HEK293T (cell line): ENCODE results near the gene BRICD5.

ENCODE experiments used
- CTCF ChIA-PET: fragments of 350-600 bp; formaldehyde crosslinking; extraction: SDS; loops from one replicate; lab custom pipeline; 2021; ENCODE audit warnings: antibody characterized with exemption, inconsistent platforms; lab: Yijun Ruan, JAX
- POLR2A ChIA-PET: fragments of 350-600 bp; formaldehyde crosslinking; extraction: SDS; loops from one replicate; lab custom pipeline; 2020; ENCODE audit warnings: antibody characterized with exemption, inconsistent platforms; lab: Yijun Ruan, JAX
- DNase-seq: peaks from one replicate; pipeline ENCODE4 v3.0.0; 2012; ENCODE audit warnings: mixed read lengths; ENCODE audit errors: extremely low spot score
- ARNT ChIP-seq: fragments of 450-650 bp; IDR thresholded peaks from 2 replicates; pipeline ENCODE4 v1.6.1; 2017; ENCODE audit warnings: mild to moderate bottlenecking
- BHLHE40 ChIP-seq: fragments of 450-650 bp; IDR thresholded peaks from 2 replicates; pipeline ENCODE4 v1.6.1; 2016; ENCODE audit warnings: mild to moderate bottlenecking, moderate library complexity, borderline replicate concordance
- CTBP1 ChIP-seq: fragments of 450-650 bp; IDR thresholded peaks from 2 replicates; pipeline ENCODE4 v1.6.1; 2016; ENCODE audit warnings: borderline replicate concordance
- ELF4 ChIP-seq: fragments of 450-650 bp; IDR thresholded peaks from 2 replicates; pipeline ENCODE4 v1.6.1; 2017; ENCODE audit warnings: antibody characterized with exemption
- FOXA1 ChIP-seq: fragments of 450-650 bp; IDR thresholded peaks from 2 replicates; pipeline ENCODE4 v1.6.1; 2016; ENCODE audit warnings: mild to moderate bottlenecking
- FOXK2 ChIP-seq: fragments of 450-650 bp; IDR thresholded peaks from 2 replicates; pipeline ENCODE4 v1.6.1; 2016; ENCODE audit warnings: mild to moderate bottlenecking
- FOXM1 ChIP-seq: fragments of 450-650 bp; IDR thresholded peaks from 2 replicates; pipeline ENCODE4 v1.6.1; 2017; ENCODE audit warnings: mild to moderate bottlenecking, borderline replicate concordance
- HDGF ChIP-seq: fragments of 450-650 bp; IDR thresholded peaks from 2 replicates; pipeline ENCODE4 v1.6.1; 2017; ENCODE audit warnings: antibody characterized with exemption, borderline replicate concordance
- L3MBTL2 ChIP-seq: fragments of 450-650 bp; conservative IDR thresholded peaks from 2 replicates; pipeline ENCODE4 v1.6.1; 2016; ENCODE audit warnings: mild to moderate bottlenecking
- LEF1 ChIP-seq: fragments of 450-650 bp; IDR thresholded peaks from 2 replicates; pipeline ENCODE4 v1.6.1; 2017; ENCODE audit warnings: mild to moderate bottlenecking, borderline replicate concordance
- NFRKB ChIP-seq: fragments of 450-650 bp; IDR thresholded peaks from 2 replicates; pipeline ENCODE4 v1.6.1; 2016; ENCODE audit warnings: mild to moderate bottlenecking, moderate library complexity
- SP1 ChIP-seq: fragments of 450-650 bp; IDR thresholded peaks from 2 replicates; pipeline ENCODE4 v1.6.1; 2017
- SUZ12 ChIP-seq: fragments of 450-650 bp; IDR thresholded peaks from 2 replicates; pipeline ENCODE4 v1.6.1; 2016; ENCODE audit warnings: mild to moderate bottlenecking
- TARDBP ChIP-seq: fragments of 450-650 bp; IDR thresholded peaks from 2 replicates; pipeline ENCODE4 v1.6.1; 2016
- ZNF384 ChIP-seq: fragments of 450-650 bp; IDR thresholded peaks from 2 replicates; pipeline ENCODE4 v1.6.1; 2016
- TF ChIP-seq, protein P1 (sequence below): fragments of 450-650 bp; IDR thresholded peaks from 2 replicates; pipeline ENCODE4 v1.6.1; 2016

BRICD5 gene

DNA sequence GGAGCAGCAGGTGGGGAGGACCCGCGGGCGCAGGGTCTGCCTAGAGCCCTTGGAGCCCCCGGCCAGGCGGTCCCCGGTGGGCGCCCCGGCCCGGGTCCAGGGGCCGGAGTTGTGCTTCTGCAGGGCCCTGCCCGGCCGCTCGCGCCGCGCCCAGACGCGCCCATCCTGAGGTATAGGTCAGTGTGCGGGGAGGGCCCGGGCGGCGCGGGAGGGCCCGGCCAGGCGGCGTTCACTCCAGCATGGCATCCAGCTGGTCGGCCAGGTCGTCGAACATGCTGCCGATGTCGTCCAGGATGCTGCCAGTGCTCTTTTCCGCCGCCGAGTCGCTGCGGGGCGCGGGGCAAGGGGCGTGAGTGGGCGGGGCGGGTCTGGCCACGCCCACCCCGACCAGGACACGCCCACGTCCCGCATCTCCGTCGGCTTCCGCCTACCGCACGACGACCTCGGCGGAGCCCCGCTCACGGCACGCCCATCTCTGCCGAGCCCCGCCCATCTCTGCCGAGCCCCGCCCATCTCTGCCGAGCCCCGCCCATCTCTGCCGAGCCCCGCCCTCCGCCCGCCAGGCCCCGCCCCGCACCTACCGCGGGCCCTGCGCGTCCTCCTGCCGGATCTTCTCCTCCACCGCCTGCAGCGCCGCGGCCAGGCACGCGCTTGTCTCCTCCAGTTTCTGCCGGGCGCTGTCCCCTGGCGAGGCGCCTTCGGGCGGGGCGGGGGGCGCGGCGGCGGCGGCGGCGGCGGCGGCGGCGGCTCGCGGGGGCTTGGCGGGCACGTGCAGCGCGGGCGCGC lies 32.1 kb downstream of the BRICD5 start:
- ChIA-PET POLR2A (interaction anchor here (0.9 kb wide), 1 partner anchor 16 kb away, joined by 3 read pairs; no protein-coding TSS in a partner anchor), CTCF (no interaction called here)
- peak; percentile 98 for DNase-seq
- TF ChIP-seq SP1 (peak; percentile 68; the same call in 1 of the 2 replicates), HDGF (peak; percentile 50; the same call in 1 of the 2 replicates), ARNT (no peak)
- TF ChIP-seq, protein P1, sequence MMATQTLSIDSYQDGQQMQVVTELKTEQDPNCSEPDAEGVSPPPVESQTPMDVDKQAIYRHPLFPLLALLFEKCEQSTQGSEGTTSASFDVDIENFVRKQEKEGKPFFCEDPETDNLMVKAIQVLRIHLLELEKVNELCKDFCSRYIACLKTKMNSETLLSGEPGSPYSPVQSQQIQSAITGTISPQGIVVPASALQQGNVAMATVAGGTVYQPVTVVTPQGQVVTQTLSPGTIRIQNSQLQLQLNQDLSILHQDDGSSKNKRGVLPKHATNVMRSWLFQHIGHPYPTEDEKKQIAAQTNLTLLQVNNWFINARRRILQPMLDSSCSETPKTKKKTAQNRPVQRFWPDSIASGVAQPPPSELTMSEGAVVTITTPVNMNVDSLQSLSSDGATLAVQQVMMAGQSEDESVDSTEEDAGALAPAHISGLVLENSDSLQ: peak; percentile 33; the same call in 1 of the 2 replicates

DNA sequence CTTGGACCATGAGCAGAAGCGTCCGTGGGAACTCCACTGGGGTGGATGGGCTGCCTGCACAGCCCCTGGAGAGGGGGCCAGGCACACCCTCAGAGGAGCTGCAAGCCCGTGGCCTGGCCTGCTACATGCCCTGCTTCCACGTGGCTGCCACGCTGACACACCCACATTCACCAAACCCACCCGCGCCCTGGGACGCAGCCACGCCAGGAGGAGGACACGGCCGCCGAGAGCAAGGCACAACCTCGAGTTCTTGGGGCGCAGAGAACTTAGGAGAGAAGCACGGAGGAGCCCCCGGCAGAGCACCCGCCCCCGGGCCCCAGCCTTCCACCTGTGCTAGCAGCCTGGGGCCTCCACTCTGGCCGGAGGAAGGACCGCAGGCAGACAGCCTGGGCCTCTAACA lies 33.1 kb downstream of the BRICD5 start:
- ChIA-PET CTCF (no interaction called here), POLR2A (interaction anchor here (0.9 to 1.1 kb wide), 2 partner anchors 15 to 22 kb away, joined by 3 to 4 read pairs; partner anchors contain the start of gene TRAF7)
- DNase-seq: no peak
- TF ChIP-seq TARDBP: no peak

DNA sequence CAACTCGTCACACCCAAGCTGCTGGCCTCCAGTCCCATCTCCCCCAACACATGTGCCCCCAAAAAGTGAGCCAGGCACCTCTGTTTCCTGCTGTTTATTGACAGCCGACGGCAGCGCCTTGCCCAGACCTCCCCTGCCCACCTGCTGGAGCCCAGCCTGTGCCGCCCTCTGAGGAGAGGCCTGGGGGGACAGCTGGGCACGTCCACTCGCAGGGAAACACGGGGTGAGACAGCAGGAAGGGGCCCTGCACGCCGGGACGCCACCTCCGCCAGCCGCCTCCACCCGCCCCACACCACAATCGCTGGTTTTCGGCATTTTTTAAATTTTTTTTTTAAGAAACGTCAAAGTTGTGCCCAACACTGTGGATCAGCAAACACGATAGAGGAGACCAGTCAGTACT lies 33.6 kb downstream of the BRICD5 start:
- ChIA-PET POLR2A (interaction anchor here (1.1 kb wide), 1 partner anchor 22 kb away, joined by 4 read pairs; the partner anchor contains the start of gene TRAF7), CTCF (interaction anchor here (0.7 kb wide), 1 partner anchor 109 kb away, joined by 4 read pairs; no protein-coding TSS in a partner anchor)
- no peak for DNase-seq
- TF ChIP-seq ZNF384 (no peak), TARDBP (no peak)

DNA sequence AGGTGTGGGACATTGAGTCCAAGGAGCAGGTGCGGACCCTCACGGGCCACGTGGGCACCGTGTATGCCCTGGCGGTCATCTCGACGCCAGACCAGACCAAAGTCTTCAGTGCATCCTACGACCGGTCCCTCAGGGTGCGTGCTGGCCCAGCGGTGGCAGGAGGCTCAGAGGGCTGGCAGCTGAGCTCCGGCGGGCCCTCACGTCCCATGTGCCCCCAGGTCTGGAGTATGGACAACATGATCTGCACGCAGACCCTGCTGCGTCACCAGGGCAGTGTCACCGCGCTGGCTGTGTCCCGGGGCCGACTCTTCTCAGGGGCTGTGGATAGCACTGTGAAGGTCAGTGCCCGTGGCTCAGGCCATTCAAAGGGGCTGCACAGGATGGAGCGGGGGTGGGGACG lies 34.6 kb downstream of the BRICD5 start:
- POLR2A ChIA-PET: no interaction called here
- DNase-seq: no peak
- TF ChIP-seq HDGF: no peak
- TF ChIP-seq FOXA1: no peak
- TF ChIP-seq FOXM1: no peak
- TF ChIP-seq ELF4: no peak
- TF ChIP-seq SUZ12: no peak
- CTCF ChIA-PET: no interaction called here

DNA sequence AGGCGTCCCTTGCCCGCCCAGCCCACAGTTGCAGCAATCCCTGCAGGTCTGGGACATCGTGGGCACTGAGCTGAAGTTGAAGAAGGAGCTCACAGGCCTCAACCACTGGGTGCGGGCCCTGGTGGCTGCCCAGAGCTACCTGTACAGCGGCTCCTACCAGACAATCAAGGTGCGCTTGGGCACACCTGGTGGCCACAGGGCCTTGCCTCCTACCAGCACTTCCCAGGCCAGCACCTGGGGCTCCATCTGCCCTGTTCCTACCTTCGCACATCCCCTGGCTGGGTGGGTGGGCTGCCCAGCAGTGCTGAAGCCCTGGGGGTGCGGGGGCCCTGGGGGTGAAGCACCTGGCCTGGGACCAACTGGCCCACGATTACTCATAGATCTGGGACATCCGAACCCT lies 35.2 kb downstream of the BRICD5 start:
- POLR2A ChIA-PET: no interaction called here
- CTCF ChIA-PET: no interaction called here
- DNase-seq: no peak
- TF ChIP-seq BHLHE40 (no peak), SUZ12 (no peak), LEF1 (no peak), NFRKB (no peak)
- TF ChIP-seq, protein P1: no peak

DNA sequence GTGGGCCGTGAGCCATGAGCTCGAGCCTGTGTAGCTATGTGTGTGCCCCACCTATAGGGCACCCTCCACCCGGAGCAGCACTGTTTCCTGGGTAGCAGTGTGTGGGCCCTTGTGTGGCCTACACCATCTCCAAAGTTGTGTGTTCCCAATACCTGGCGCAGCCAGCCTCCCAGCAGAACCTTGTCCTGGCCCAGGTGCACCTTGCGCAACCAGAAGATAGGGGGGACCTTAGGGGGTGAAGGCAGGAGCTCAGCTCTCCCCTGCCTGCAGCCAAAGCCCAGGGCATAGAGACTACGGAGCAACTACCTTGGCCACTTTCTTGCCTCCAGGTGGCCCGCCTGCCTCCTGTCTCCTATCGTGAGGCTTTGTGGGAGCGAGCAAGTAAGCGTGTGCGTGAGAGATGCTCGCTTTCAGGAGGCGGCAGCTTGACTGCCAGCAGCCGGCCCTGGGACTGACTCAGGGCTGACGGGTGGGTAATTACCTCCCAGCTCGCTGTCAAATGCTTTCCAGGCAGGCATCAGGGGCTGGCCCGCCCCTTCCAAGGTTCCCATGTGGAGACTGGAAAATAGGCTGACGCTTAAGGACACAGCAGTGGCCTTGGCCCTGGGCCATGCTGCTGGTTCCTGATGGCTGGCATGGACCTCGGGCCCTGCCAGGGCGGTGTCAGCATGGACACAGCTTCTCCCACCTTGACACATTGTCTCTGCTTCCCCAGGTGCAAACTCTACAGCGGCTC lies 36.1 kb downstream of the BRICD5 start:
- POLR2A ChIA-PET: interaction anchor here (2.8 kb wide), 1 partner anchor 19 kb away, joined by 27 read pairs; the partner anchor contains the start of gene TRAF7
- no peak for TF ChIP-seq HDGF
- no peak for TF ChIP-seq FOXK2
- no peak for TF ChIP-seq L3MBTL2
- no peak for TF ChIP-seq SUZ12
- no peak for TF ChIP-seq TARDBP
- TF ChIP-seq FOXA1: no peak
- TF ChIP-seq BHLHE40: no peak
- no peak for TF ChIP-seq SP1
- no peak for TF ChIP-seq FOXM1
- TF ChIP-seq ARNT: no peak
- no peak for TF ChIP-seq LEF1
- no peak for DNase-seq
- CTCF ChIA-PET: no interaction called here

DNA sequence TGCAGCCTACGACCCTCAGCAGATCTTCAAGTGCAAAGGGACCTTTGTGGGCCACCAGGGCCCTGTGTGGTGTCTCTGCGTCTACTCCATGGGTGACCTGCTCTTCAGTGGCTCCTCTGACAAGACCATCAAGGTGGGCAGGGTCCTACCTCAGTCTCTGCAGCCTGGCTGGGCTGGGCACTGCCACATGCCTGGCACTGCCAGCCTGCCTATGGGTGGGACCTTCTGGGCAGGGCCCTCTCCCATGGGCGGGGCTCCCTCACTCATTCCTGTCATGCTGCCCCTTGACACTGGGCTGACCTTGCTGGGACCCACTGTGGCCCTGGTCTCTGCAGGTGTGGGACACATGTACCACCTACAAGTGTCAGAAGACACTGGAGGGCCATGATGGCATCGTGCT lies 36.7 kb downstream of the BRICD5 start:
- ChIA-PET POLR2A (interaction anchor here (2.8 kb wide), 1 partner anchor 19 kb away, joined by 27 read pairs; the partner anchor contains the start of gene TRAF7), CTCF (no interaction called here)

More for the DNA sequence above, 36.7 kb downstream of the BRICD5 start:
- TF ChIP-seq L3MBTL2 (no peak), CTBP1 (no peak), FOXA1 (no peak), LEF1 (no peak), BHLHE40 (no peak), FOXK2 (no peak), HDGF (no peak), ZNF384 (no peak), SP1 (no peak), SUZ12 (no peak), NFRKB (no peak), ARNT (no peak), TARDBP (no peak), ELF4 (no peak), FOXM1 (no peak)
- TF ChIP-seq, protein P1: no peak
- DNase-seq: no peak
